SK-N-MC (cell line): Measurements from ENCODE around the gene PDIA4.

ENCODE experiments used
- EZH2 ChIP-seq: fragments of 200-600 bp; sonication (generic); IDR thresholded peaks from one replicate; pipeline ENCODE4 v1.6.1; 2017; ENCODE audit warnings: antibody characterized with exemption
- FOXP2 ChIP-seq: optimal IDR thresholded peaks from 2 replicates; pipeline ENCODE3; 2011; ENCODE audit warnings: mild to moderate bottlenecking, moderate library complexity; ENCODE audit not compliant: insufficient read depth; ENCODE audit errors: extremely low read length, control extremely low read depth
- POLR2AphosphoS5 ChIP-seq: IDR thresholded peaks from 2 replicates; pipeline ENCODE4 v1.6.1; 2012; ENCODE audit warnings: mild to moderate bottlenecking, low read depth, low read length, borderline replicate concordance

GRCh38 chr7:148979827-148980226 lies 48.5 kb downstream of the PDIA4 start:
- TF ChIP-seq POLR2AphosphoS5 (no peak), EZH2 (no peak), FOXP2 (no peak)
